Measurements from ENCODE around the gene DDX55. TPM values are rescaled to one million over a fixed set of nuclear protein-coding genes. Genes with fewer than 3 reads are reported as not detected.
"Not testable (repeated sequence)": the region's sequence is repeated elsewhere in the genome, so short reads cannot be mapped to it uniquely, and the experiment has no call there.

The DDX55 gene
- total RNA-seq, 3 donors from 2014 or later (not counting 1 experiment from before 2014, with no cell fraction given), result 25.9 to 42.7 (median 41.5) TPM

DNA sequence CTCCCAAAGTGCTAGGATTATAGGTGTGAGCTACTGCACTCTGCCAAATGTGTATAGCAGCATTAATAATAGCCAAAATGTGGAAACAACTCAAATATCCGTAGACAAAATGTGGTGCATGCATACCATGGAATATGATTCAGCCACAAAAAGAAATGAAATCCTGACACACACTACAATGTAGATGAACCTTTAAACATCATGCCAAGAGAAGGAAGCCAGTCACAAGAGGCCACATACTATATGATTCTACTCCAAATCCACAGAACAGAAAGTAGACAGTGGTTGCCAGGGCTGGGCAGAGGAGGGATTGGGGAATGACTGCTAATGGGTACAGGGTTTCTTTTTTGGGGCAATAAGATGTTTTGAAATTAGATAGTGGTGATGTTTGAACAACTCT lies 25.3 kb upstream of the DDX55 start:
- intact Hi-C loops (cut with micrococcal nuclease), result no loop called here
- Mint-ChIP-seq H3K27me3 (ENCODE audit: low read depth in 2 of 2) (peaks cover 4 to 15% of the 10 kb centered on the region in 2 donors), H3K4me1 (no peaks in the 10 kb centered on the region), H3K27ac (no peak overlapping the region), H3K36me3 (no peaks in the 10 kb centered on the region), H3K4me3 (no peak overlapping the region), H3K9me3 (no peaks in the 10 kb centered on the region)
- Histone ChIP-seq H3K4me3 (ENCODE audit: low read length) (no peak overlapping the region), H3K4me1 (ENCODE audit: control insufficient read depth, insufficient read depth, low read length) (no peaks in the 10 kb centered on the region), H3K27ac (ENCODE audit: low read length) (no peak overlapping the region), H3K27me3 (ENCODE audit: control insufficient read depth, insufficient read depth, low read length) (peaks cover 2% of the 10 kb centered on the region), H3K9me3 (ENCODE audit: control insufficient read depth, insufficient read depth, low read length) (no peaks in the 10 kb centered on the region), H3K36me3 (ENCODE audit: control insufficient read depth, insufficient read depth, low read length) (no peaks in the 10 kb centered on the region)
- 100% methylated on average over 1 of the region's 1 CpG for WGBS (ENCODE audit: insufficient coverage)
- DNase-seq (no peak), ATAC-seq (no peak)
- no peak for TF ChIP-seq CTCF (IDR thresholded peaks at IDR 0.05)

- intact Hi-C loops (cut with micrococcal nuclease), result no loop called here
- WGBS (ENCODE audit: insufficient coverage), result 100% methylated on average over 2 of the region's 3 CpGs
- H3K4me3 ChIP-seq (ENCODE audit: low read length), result no peak overlapping the region
- H3K36me3 ChIP-seq (ENCODE audit: control insufficient read depth, insufficient read depth, low read length), result no peaks in the 10 kb centered on the region
- Mint-ChIP-seq H3K36me3 (no peaks in the 10 kb centered on the region), H3K27me3 (ENCODE audit: low read depth in 2 of 2) (peaks cover 4 to 7% of the 10 kb centered on the region in 2 donors), H3K9me3 (no peaks in the 10 kb centered on the region), H3K4me3 (no peak overlapping the region), H3K4me1 (peaks cover 10 to 11% of the 10 kb centered on the region in 2 donors), H3K27ac (no peak overlapping the region)
- H3K9me3 ChIP-seq (ENCODE audit: control insufficient read depth, insufficient read depth, low read length), result no peaks in the 10 kb centered on the region
- H3K27ac ChIP-seq (ENCODE audit: low read length), result no peak overlapping the region
- H3K4me1 ChIP-seq (ENCODE audit: control insufficient read depth, insufficient read depth, low read length), result peaks cover 11% of the 10 kb centered on the region
- no peaks in the 10 kb centered on the region for H3K27me3 ChIP-seq (ENCODE audit: control insufficient read depth, insufficient read depth, low read length)
- DNase-seq (no peak), ATAC-seq (no peak)
- no peak for TF ChIP-seq CTCF (IDR thresholded peaks at IDR 0.05)
Observed at GRCh38 chr12:123578243-123578642, 23.7 kb upstream of the DDX55 start.

DNA sequence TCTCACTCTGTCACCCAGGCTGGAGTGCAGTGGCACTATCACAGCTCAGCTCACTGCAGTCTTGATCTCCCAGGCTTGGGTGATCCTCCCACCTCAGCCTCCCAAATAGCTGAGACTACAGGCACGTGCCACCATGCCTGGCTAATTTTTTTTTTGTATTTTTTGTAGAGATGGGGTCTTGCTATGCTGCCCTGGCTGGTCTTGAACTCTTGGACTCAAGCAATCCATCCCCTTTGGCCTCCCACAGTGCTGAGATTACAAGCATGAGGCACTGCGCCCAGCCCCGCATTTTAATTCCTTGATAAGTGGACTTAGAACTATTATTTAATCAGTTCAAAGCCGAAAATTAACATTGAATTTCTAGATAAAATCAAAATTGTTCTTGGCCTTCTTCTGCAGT lies 23.1 kb upstream of the DDX55 start:
- H3K9me3 ChIP-seq (ENCODE audit: control insufficient read depth, insufficient read depth, low read length); intact Hi-C loops (cut with micrococcal nuclease): not testable (repeated sequence)

GRCh38 chr12:123580772-123581171 lies 21.1 kb upstream of the DDX55 start:
- Histone ChIP-seq H3K36me3 (ENCODE audit: control insufficient read depth, insufficient read depth, low read length) (no peaks in the 10 kb centered on the region), H3K9me3 (ENCODE audit: control insufficient read depth, insufficient read depth, low read length) (no peaks in the 10 kb centered on the region), H3K4me1 (ENCODE audit: control insufficient read depth, insufficient read depth, low read length) (peaks cover 23% of the 10 kb centered on the region), H3K4me3 (ENCODE audit: low read length) (no peak overlapping the region), H3K27ac (ENCODE audit: low read length) (no peak overlapping the region), H3K27me3 (ENCODE audit: control insufficient read depth, insufficient read depth, low read length) (no peaks in the 10 kb centered on the region)
- no peak for TF ChIP-seq CTCF (IDR thresholded peaks at IDR 0.05)
- ATAC-seq (no peak), DNase-seq (no peak)
- 96% methylated on average over 4 of the region's 4 CpGs for WGBS (ENCODE audit: insufficient coverage)
- no peaks in the 10 kb centered on the region for H3K27me3 Mint-ChIP-seq (ENCODE audit: low read depth in 2 of 2)
- H3K4me3 Mint-ChIP-seq, result no peak overlapping the region
- no peak overlapping the region for H3K27ac Mint-ChIP-seq
- H3K4me1 Mint-ChIP-seq, result peaks cover 18 to 20% of the 10 kb centered on the region in 2 donors
- H3K9me3 Mint-ChIP-seq, result no peaks in the 10 kb centered on the region
- no peaks in the 10 kb centered on the region for H3K36me3 Mint-ChIP-seq
- intact Hi-C loops (cut with micrococcal nuclease), result loop anchor here (5.0 kb wide), 3 partner anchors 198 to 313 kb away; partner anchors contain the start of genes KMT5A and SBNO1

More for the DNA sequence above, 23.1 kb upstream of the DDX55 start:
- not testable (repeated sequence) for H3K27me3 ChIP-seq (ENCODE audit: control insufficient read depth, insufficient read depth, low read length); H3K27ac ChIP-seq (ENCODE audit: low read length); H3K27ac Mint-ChIP-seq; H3K4me3 Mint-ChIP-seq; H3K36me3 ChIP-seq (ENCODE audit: control insufficient read depth, insufficient read depth, low read length); DNase-seq; H3K4me3 ChIP-seq (ENCODE audit: low read length); H3K9me3 Mint-ChIP-seq; H3K36me3 Mint-ChIP-seq; H3K27me3 Mint-ChIP-seq (ENCODE audit: low read depth in 2 of 2); ATAC-seq
- H3K4me1 Mint-ChIP-seq, result peaks cover 10 to 11% of the 10 kb centered on the region in 2 donors
- peaks cover 17% of the 10 kb centered on the region for H3K4me1 ChIP-seq (ENCODE audit: control insufficient read depth, insufficient read depth, low read length)
- WGBS (ENCODE audit: insufficient coverage), result 100% methylated on average over 3 of the region's 4 CpGs
